Adrenal gland (tissue), 12 donors: ENCODE results near the gene ATN1. TPM values are rescaled to one million over a fixed set of nuclear protein-coding genes. Genes with fewer than 3 reads are reported as not detected.
A peak's percentile ranks its signal among the peaks of the same experiment; 100 is the strongest.

Source experiments
- DNase-seq, 7 donors: peaks; one replicate each; pipeline ENCODE4 v3.0.0-alpha.2; 2019 to 2020
- H3K27ac ChIP-seq, 5 donors: fragments of 200-600 bp; sonication (generic) in 4 of 5; 1 replicate in 3 of 5; 2 replicates in 2 of 5; pipeline versions ENCODE4 v1.5.1 to v1.8.0; 2016 to 2020; ENCODE audit warnings: mild to moderate bottlenecking in 1 of 5
- H3K27me3 ChIP-seq: fragments of 200-600 bp; 2 replicates; pipeline ENCODE4 v1.8.0; 2021
- H3K36me3 ChIP-seq, 2 donors: fragments of 200-600 bp; replicated peaks in 1 of 2; 1 replicate in 1 of 2; 2 replicates in 1 of 2; pipeline versions ENCODE4 v1.5.1 to v1.8.0; 2018 to 2022
- H3K4me1 ChIP-seq, 2 donors: fragments of 200-600 bp; replicated peaks in 1 of 2; 1 replicate in 1 of 2; 2 replicates in 1 of 2; pipeline versions ENCODE4 v1.5.1 to v1.8.0; 2018 to 2021
- H3K4me3 ChIP-seq, 4 donors: fragments of 200-600 bp; sonication (generic) in 3 of 4; one replicate each; pipeline ENCODE4 v1.5.1; 2016 to 2018
- H3K9me3 ChIP-seq, 3 donors: fragments of 200-600 bp; sonication (generic) in 1 of 3; replicated peaks in 1 of 3; 1 replicate in 2 of 3; 2 replicates in 1 of 3; pipeline versions ENCODE4 v1.5.1 to v1.8.0; 2016 to 2021
- CTCF ChIP-seq, 6 experiments: fragments of 450-650 bp in 4 of 6; fragments of 200-600 bp in 2 of 6; sonication (generic) in 1 of 6; IDR thresholded peaks; 1 replicate in 5 of 6; 2 replicates in 1 of 6; pipeline versions ENCODE4 v1.5.1 to v1.8.0; 2016 to 2021; ENCODE audit warnings: antibody characterized with exemption in 6 of 6, mild to moderate bottlenecking in 2 of 6, moderate library complexity in 1 of 6
- POLR2A ChIP-seq, 2 donors: fragments of 450-650 bp; IDR thresholded peaks; one replicate each; pipeline ENCODE4 v1.6.1; 2017; ENCODE audit warnings: antibody characterized with exemption in 2 of 2, mild to moderate bottlenecking in 2 of 2, moderate library complexity in 1 of 2
- WGBS, 4 donors: extraction: QIAGEN DNeasy Blood & Tissue Kit in 2 of 4; methylation state at CpG; one replicate each; pipeline versions ENCODE4 v1.1.5 to v1.1.7; 2013 to 2017; 5-methylcytosine and 5-hydroxymethylcytosine counted together
- intact Hi-C, 2 donors: fragments of 100-400 bp; cut with DNase I; formaldehyde crosslinking; loops; one replicate each; pipeline versions ENCODE4 v1.14.1 to v1.15.0; 2022 to 2023
- polyA plus RNA-seq, 3 donors: library from polyadenylated mRNA; stranded (reverse); fragments of 200-250 nt in 2 of 3; fragments of 350-450 nt in 1 of 3; fragmentation: Illumina TruSeq in 1 of 3; extraction: RNeasy Lipid Tissue Mini Kit (QIAGEN cat#74804) in 1 of 3; gene quantifications; one replicate each; pipeline ENCODE4 v1.2.3, GENCODE V29; 2013 to 2014
- total RNA-seq, 9 donors: library from RNA; depleted of rRNA in 4 of 9; stranded (reverse); fragments of >200 nt in 4 of 9; fragments of 120-200 nt in 1 of 9; fragmentation: NEBNext Ultra II Directional in 1 of 9; extraction: Animal tissue kit (Norgen Biotek cat#: 25700) in 1 of 9; gene quantifications; one replicate each; pipeline versions ENCODE4 v1.1.0 to v1.2.4, GENCODE V29; 2013 to 2023
- donor health status: healthy with polysubstance abuse.
- donor health status: Bipolar disorder and iron deficiency.
- donor health status: DM: yes; HTN: yes; CAD: no.
- donor health status: DM: no; HTN: no; CAD: no.
- donor health status: DM: no; HTN: no; CAD: no.
- donor health status: DM: yes; HTN: yes; CAD: no.

The ATN1 gene
- total and polyA plus RNA-seq, 12 donors, result 8.8 to 482 (median 110) TPM

DNA sequence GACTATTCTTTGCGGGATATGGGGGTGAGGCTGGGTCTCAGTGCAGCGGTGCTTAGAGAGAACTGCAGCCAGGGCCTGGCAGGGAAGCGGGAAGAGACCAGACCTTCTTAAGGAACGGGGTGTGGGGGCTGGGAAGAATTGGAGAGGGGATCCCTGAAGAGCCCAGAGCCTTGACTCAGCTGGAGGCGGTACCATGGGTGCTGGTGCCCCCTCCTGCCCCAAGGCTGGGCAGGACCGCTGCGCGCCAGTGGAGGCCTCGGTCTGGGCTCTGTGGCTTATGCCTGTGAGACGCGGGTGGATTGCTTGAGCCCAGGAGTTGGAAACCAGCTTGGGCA, 14.5 kb downstream of the ATN1 start:
- TF ChIP-seq CTCF (IDR thresholded peaks at IDR 0.05) (no peak), POLR2A (IDR thresholded peaks at IDR 0.05) (no peak)
- Histone ChIP-seq H3K4me1 (peaks cover 31 to 65% of the 10 kb centered on the region in 2 donors), H3K27ac (peak overlapping the region; percentile 95 to 97 (median 95)), H3K36me3 (no peaks in the 10 kb centered on the region), H3K27me3 (no peaks in the 10 kb centered on the region), H3K9me3 (no peaks in the 10 kb centered on the region), H3K4me3 (no peak overlapping the region)
- WGBS, 4 donors, result 50 to 67% (median 66%) methylated on average over 11 of the region's 11 CpGs
- intact Hi-C loops, result no loop called here
- DNase-seq, result peak in 4 of 7 donors; percentile 61 to 81 (median 71)

- no peaks in the 10 kb centered on the region for H3K27me3 ChIP-seq
- peak overlapping the region in 2 of 4 donors; percentile 52 to 63 for H3K4me3 ChIP-seq
- H3K36me3 ChIP-seq, result no peaks in the 10 kb centered on the region
- TF ChIP-seq POLR2A (IDR thresholded peaks at IDR 0.05) (no peak), CTCF (IDR thresholded peaks at IDR 0.05) (no peak)
- intact Hi-C loops, result no loop called here
- no peaks in the 10 kb centered on the region for H3K9me3 ChIP-seq
- H3K4me1 ChIP-seq, result peaks cover 25 to 59% of the 10 kb centered on the region in 2 donors
- peak; percentile 82 to 98 (median 93) for DNase-seq
- WGBS, 4 donors, result 0 to 2% (median 1%) methylated on average over 13 of the region's 13 CpGs
- H3K27ac ChIP-seq, result peak overlapping the region; percentile 95 to 97 (median 95)
Measured at GRCh38 chr12:6943389-6943721, 15.6 kb downstream of the ATN1 start.

- H3K4me3 ChIP-seq, result peak within 1 kb of the TSS; percentile 43 to 68 (median 58)
- peak within 1 kb of the TSS; percentile 95 to 97 (median 95) for H3K27ac ChIP-seq
- intact Hi-C loops, result no loop called here
- no peaks in the 10 kb centered on the region for H3K27me3 ChIP-seq
- peaks cover 20 to 54% of the 10 kb centered on the region in 2 donors for H3K4me1 ChIP-seq
- no peaks in the 10 kb centered on the region for H3K36me3 ChIP-seq
- no peaks in the 10 kb centered on the region for H3K9me3 ChIP-seq
- peak; percentile 59 to 94 (median 83) for DNase-seq
- TF ChIP-seq POLR2A (IDR thresholded peaks at IDR 0.05) (peak; percentile 93 to 98), CTCF (IDR thresholded peaks at IDR 0.05) (no peak)
- 0 to 1% (median 0%) methylated on average over 9 to 31 of the region's 31 CpGs for WGBS, 4 donors
Measured at GRCh38 chr12:6943722-6944380, 16.1 kb downstream of the ATN1 start, which contains the start of the genes C12orf57 and RNU7-1. Gene C12orf57 (plus strand): TSS chr12:6944022. CDS start chr12:6944122, 100 bp downstream. Gene RNU7-1 (plus strand): TSS chr12:6943816.

DNA sequence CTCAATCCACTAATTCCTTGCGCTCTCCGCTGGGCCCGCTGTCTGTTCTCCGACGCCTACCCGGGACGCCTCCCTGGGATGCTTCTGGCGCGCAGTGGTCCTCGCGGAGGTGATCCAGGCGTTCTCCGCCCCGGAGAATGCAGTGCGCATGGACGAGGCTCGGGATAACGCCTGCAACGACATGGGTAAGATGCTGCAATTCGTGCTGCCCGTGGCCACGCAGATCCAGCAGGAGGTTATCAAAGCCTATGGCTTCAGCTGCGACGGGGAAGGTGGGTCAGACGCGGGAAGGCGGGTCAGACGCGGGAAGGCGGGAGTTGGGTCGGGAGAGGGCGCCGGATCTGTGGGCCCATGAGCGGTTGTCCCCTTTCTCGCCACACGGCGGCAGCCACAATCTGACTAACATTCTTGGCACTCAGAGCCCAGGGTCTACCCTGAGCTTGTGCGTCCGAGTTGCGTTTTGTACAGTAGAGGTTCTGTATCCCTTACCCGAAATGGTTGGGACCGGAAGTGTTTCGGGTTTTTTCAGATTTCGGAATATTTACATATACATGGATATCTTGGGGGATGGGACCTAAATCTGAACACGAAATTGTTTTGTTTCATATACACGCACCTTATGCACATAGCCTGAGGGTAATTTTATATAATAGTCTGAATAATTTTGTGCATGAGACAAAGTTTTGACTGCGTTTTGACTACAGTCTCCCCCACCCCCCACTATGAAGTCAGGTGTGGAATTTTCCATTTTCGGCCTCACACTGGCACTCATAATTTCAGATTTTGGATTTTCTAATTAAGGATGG, 16.8 kb downstream of the ATN1 start:
- DNase-seq, result peak; percentile 93 to 98 (median 96)
- intact Hi-C loops, result no loop called here
- Histone ChIP-seq H3K9me3 (no peaks in the 10 kb centered on the region), H3K36me3 (no peaks in the 10 kb centered on the region), H3K27me3 (no peaks in the 10 kb centered on the region), H3K27ac (peak overlapping the region; percentile 95 to 97 (median 95)), H3K4me3 (peak overlapping the region; percentile 43 to 68 (median 58)), H3K4me1 (peaks cover 20 to 58% of the 10 kb centered on the region in 2 donors)
- TF ChIP-seq POLR2A (IDR thresholded peaks at IDR 0.05) (peak in 1 of 2 donors; percentile 67), CTCF (IDR thresholded peaks at IDR 0.05) (peak; percentile 58 to 97 (median 92))
- 2 to 8% (median 3%) methylated on average over 11 to 48 of the region's 48 CpGs for WGBS, 4 donors
